SJCRH30 (cell line): ENCODE results near the gene ZNF787. TPM values are rescaled to one million over a fixed set of nuclear protein-coding genes. Genes with fewer than 3 reads are reported as not detected.
A peak's percentile ranks its signal among the peaks of the same experiment; 100 is the strongest.
"Not testable (repeated sequence)": the region's sequence is repeated elsewhere in the genome, so short reads cannot be mapped to it uniquely, and the experiment has no call there.

ENCODE experiments used
- DNase-seq, 2 experiments: peaks; one replicate each; pipeline ENCODE4 v3.0.0-alpha.2; 2015 to 2020
- H3K27ac ChIP-seq: fragments of 250-450 bp; sonication (Bioruptor Pico); 2 replicates; pipeline ENCODE4 v1.5.1; 2020; ENCODE audit warnings: mild to moderate bottlenecking, moderate library complexity
- H3K27me3 ChIP-seq: fragments of 250-450 bp; sonication (Bioruptor Pico); 2 replicates; pipeline ENCODE4 v1.5.1; 2020; ENCODE audit warnings: mild to moderate bottlenecking, moderate library complexity
- H3K36me3 ChIP-seq: fragments of 250-450 bp; sonication (Bioruptor Pico); 2 replicates; pipeline ENCODE4 v1.5.1; 2020; ENCODE audit warnings: mild to moderate bottlenecking, moderate library complexity
- H3K4me1 ChIP-seq: fragments of 250-450 bp; sonication (Bioruptor Pico); 2 replicates; pipeline ENCODE4 v1.5.1; 2020; ENCODE audit warnings: mild to moderate bottlenecking, moderate library complexity
- H3K4me3 ChIP-seq: fragments of 250-450 bp; sonication (Bioruptor Pico); 2 replicates; pipeline ENCODE4 v1.5.1; 2020; ENCODE audit warnings: mild to moderate bottlenecking, moderate library complexity
- H3K9me3 ChIP-seq: fragments of 250-450 bp; sonication (Bioruptor Pico); replicated peaks from 2 replicates; pipeline ENCODE4 v1.5.1; 2020; ENCODE audit warnings: mild to moderate bottlenecking, moderate library complexity
- total RNA-seq: library from RNA; depleted of rRNA; stranded (reverse); fragments of >200 nt; shearing (Covaris generic); gene quantifications from 2 replicates; pipeline ENCODE4 v1.2.3, GENCODE V29; 2014

ZNF787 gene
- total RNA-seq, 1 experiment from 2014 or later, result 24.8 TPM

GRCh38 chr19:56109226-56109625, 11.9 kb downstream of the ZNF787 start:
- H3K4me3 ChIP-seq, result no peak overlapping the region
- H3K36me3 ChIP-seq, result peaks cover 15% of the 10 kb centered on the region
- no peaks in the 10 kb centered on the region for H3K9me3 ChIP-seq
- peak; percentile 37 to 40 for DNase-seq
- H3K27ac ChIP-seq, result no peak overlapping the region
- no peaks in the 10 kb centered on the region for H3K27me3 ChIP-seq
- H3K4me1 ChIP-seq, result peaks cover 30% of the 10 kb centered on the region

- no peak overlapping the region for H3K27ac ChIP-seq
- H3K27me3 ChIP-seq, result no peaks in the 10 kb centered on the region
- no peak for DNase-seq
- peaks cover 15% of the 10 kb centered on the region for H3K36me3 ChIP-seq
- H3K4me1 ChIP-seq, result peaks cover 30% of the 10 kb centered on the region
- H3K4me3 ChIP-seq, result no peak overlapping the region
- H3K9me3 ChIP-seq, result no peaks in the 10 kb centered on the region
Observed at GRCh38 chr19:56108447-56109195, 12.5 kb downstream of the ZNF787 start.

GRCh38 chr19:56107626-56108351, 13.3 kb downstream of the ZNF787 start:
- no peak for DNase-seq
- Histone ChIP-seq H3K9me3 (no peaks in the 10 kb centered on the region), H3K4me1 (peaks cover 30% of the 10 kb centered on the region), H3K36me3 (peaks cover 18% of the 10 kb centered on the region), H3K4me3 (no peak overlapping the region), H3K27ac (no peak overlapping the region), H3K27me3 (no peaks in the 10 kb centered on the region)

- DNase-seq, result no peak
- Histone ChIP-seq H3K4me3 (no peak overlapping the region), H3K36me3 (peaks cover 25% of the 10 kb centered on the region), H3K27ac (no peak overlapping the region), H3K27me3 (no peaks in the 10 kb centered on the region), H3K4me1 (peaks cover 28% of the 10 kb centered on the region), H3K9me3 (no peaks in the 10 kb centered on the region)
Observed at GRCh38 chr19:56106993-56107392, 14.1 kb downstream of the ZNF787 start.

GRCh38 chr19:56106397-56106849, 14.7 kb downstream of the ZNF787 start:
- H3K9me3 ChIP-seq, result no peaks in the 10 kb centered on the region
- no peak for DNase-seq
- peaks cover 31% of the 10 kb centered on the region for H3K36me3 ChIP-seq
- H3K27me3 ChIP-seq, result no peaks in the 10 kb centered on the region
- H3K27ac ChIP-seq, result no peak overlapping the region
- no peak overlapping the region for H3K4me3 ChIP-seq
- peaks cover 23% of the 10 kb centered on the region for H3K4me1 ChIP-seq

GRCh38 chr19:56105831-56106396, 15.2 kb downstream of the ZNF787 start:
- peaks cover 18% of the 10 kb centered on the region for H3K4me1 ChIP-seq

GRCh38 chr19:56105090-56105701, 15.9 kb downstream of the ZNF787 start:
- Histone ChIP-seq H3K36me3 (peaks cover 37% of the 10 kb centered on the region), H3K4me1 (peaks cover 13% of the 10 kb centered on the region), H3K9me3 (no peaks in the 10 kb centered on the region), H3K27ac (no peak overlapping the region), H3K27me3 (no peaks in the 10 kb centered on the region), H3K4me3 (no peak overlapping the region)
- no peak for DNase-seq

More at GRCh38 chr19:56105831-56106396, 15.2 kb downstream of the ZNF787 start:
- H3K4me3 ChIP-seq, H3K27ac ChIP-seq, H3K9me3 ChIP-seq, DNase-seq, H3K27me3 ChIP-seq: not testable (repeated sequence)
- H3K36me3 ChIP-seq, result peaks cover 35% of the 10 kb centered on the region

- Histone ChIP-seq H3K9me3 (no peaks in the 10 kb centered on the region), H3K36me3 (peaks cover 41% of the 10 kb centered on the region), H3K27me3 (no peaks in the 10 kb centered on the region), H3K4me1 (peaks cover 6% of the 10 kb centered on the region), H3K27ac (no peak overlapping the region), H3K4me3 (no peak overlapping the region)
- no peak for DNase-seq
Observed at GRCh38 chr19:56104423-56104822, 16.7 kb downstream of the ZNF787 start.

- DNase-seq, result no peak
- H3K27ac ChIP-seq, result no peak overlapping the region
- peaks cover 48% of the 10 kb centered on the region for H3K36me3 ChIP-seq
Observed at GRCh38 chr19:56103027-56103614, 18.0 kb downstream of the ZNF787 start.

GRCh38 chr19:56101746-56102535, 19.2 kb downstream of the ZNF787 start:
- Histone ChIP-seq H3K27ac (no peak overlapping the region), H3K4me3 (no peak overlapping the region), H3K4me1 (no peaks in the 10 kb centered on the region), H3K9me3 (no peaks in the 10 kb centered on the region), H3K36me3 (peaks cover 43% of the 10 kb centered on the region), H3K27me3 (no peaks in the 10 kb centered on the region)
- no peak for DNase-seq

More at GRCh38 chr19:56103027-56103614, 18.0 kb downstream of the ZNF787 start:
- no peaks in the 10 kb centered on the region for H3K4me1 ChIP-seq
- H3K9me3 ChIP-seq, result no peaks in the 10 kb centered on the region
- H3K27me3 ChIP-seq, result no peaks in the 10 kb centered on the region
- no peak overlapping the region for H3K4me3 ChIP-seq

GRCh38 chr19:56101095-56101494, 20.0 kb downstream of the ZNF787 start:
- peaks cover 41% of the 10 kb centered on the region for H3K36me3 ChIP-seq
- DNase-seq, result no peak

GRCh38 chr19:56099638-56100539, 21.2 kb downstream of the ZNF787 start:
- H3K4me1 ChIP-seq, result no peaks in the 10 kb centered on the region
- no peaks in the 10 kb centered on the region for H3K9me3 ChIP-seq
- H3K4me3 ChIP-seq, result no peak overlapping the region
- no peak for DNase-seq
- H3K27ac ChIP-seq, result no peak overlapping the region
- H3K36me3 ChIP-seq, result peaks cover 49% of the 10 kb centered on the region
- no peaks in the 10 kb centered on the region for H3K27me3 ChIP-seq

More at GRCh38 chr19:56101095-56101494, 20.0 kb downstream of the ZNF787 start:
- no peak overlapping the region for H3K27ac ChIP-seq
- no peaks in the 10 kb centered on the region for H3K9me3 ChIP-seq
- no peak overlapping the region for H3K4me3 ChIP-seq
- no peaks in the 10 kb centered on the region for H3K4me1 ChIP-seq
- H3K27me3 ChIP-seq, result no peaks in the 10 kb centered on the region
